Measurements from ENCODE around the gene PACRG.

GRCh38 chr6:162907876-162908481, 180.2 kb downstream of the PACRG start:
- TF ChIP-seq GATA3 (IDR thresholded peaks at IDR 0.05; ENCODE audit: low read depth, low read length) (no peak), GATA2 (IDR thresholded peaks at IDR 0.05; ENCODE audit: low read depth, low read length) (no peak)
